GM18909 (cell line): ENCODE data around the gene C19orf44.
"Not testable (repeated sequence)": the region's sequence is repeated elsewhere in the genome, so short reads cannot be mapped to it uniquely, and the experiment has no call there.

Experiments
- ATAC-seq: cut with Tn5 transposase; IDR thresholded peaks from one replicate; pipeline ENCODE4 v1.9.1; 2021; ENCODE audit warnings: mild to moderate bottlenecking; ENCODE audit not compliant: unreplicated experiment, poor library complexity

C19orf44 gene

GRCh38 chr19:16466802-16467427, 29.3 kb upstream of the C19orf44 start:
- not testable (repeated sequence) for ATAC-seq

- no peak for ATAC-seq
These were observed 28.6 kb upstream of the C19orf44 start for GRCh38 chr19:16467581-16467980.

- ATAC-seq = no peak
These were observed 25.7 kb upstream of the C19orf44 start for GRCh38 chr19:16470541-16470910.

GRCh38 chr19:16470911-16471811, 25.0 kb upstream of the C19orf44 start:
- peak; percentile 17 for ATAC-seq

GRCh38 chr19:16472559-16472899, 23.7 kb upstream of the C19orf44 start:
- ATAC-seq = not testable (repeated sequence)

GRCh38 chr19:16472992-16473391, 23.2 kb upstream of the C19orf44 start:
- no peak for ATAC-seq

- no peak for ATAC-seq
These were observed 22.3 kb upstream of the C19orf44 start for GRCh38 chr19:16473875-16474392.

- no peak for ATAC-seq
These were observed 19.8 kb upstream of the C19orf44 start for GRCh38 chr19:16476401-16476800.

- ATAC-seq = no peak
These were observed 18.9 kb upstream of the C19orf44 start for GRCh38 chr19:16477311-16477710.

- ATAC-seq = no peak
These were observed 13.4 kb upstream of the C19orf44 start for GRCh38 chr19:16482745-16483144.

- ATAC-seq = not testable (repeated sequence)
These were observed 9.7 kb upstream of the C19orf44 start for GRCh38 chr19:16486476-16486875.

- ATAC-seq = no peak
These were observed 404 bp downstream of the C19orf44 start for GRCh38 chr19:16496613-16496983.

GRCh38 chr19:16497042-16497441, 848 bp downstream of the C19orf44 start:
- ATAC-seq = no peak

GRCh38 chr19:16497837-16498236, 1.6 kb downstream of the C19orf44 start:
- ATAC-seq = no peak

- ATAC-seq = no peak
These were observed 8.1 kb downstream of the C19orf44 start for GRCh38 chr19:16504271-16504670.

- ATAC-seq = not testable (repeated sequence)
These were observed 10.0 kb downstream of the C19orf44 start for GRCh38 chr19:16506161-16506560.

GRCh38 chr19:16506961-16507360, 10.8 kb downstream of the C19orf44 start:
- no peak for ATAC-seq

- ATAC-seq = no peak
These were observed 12.4 kb downstream of the C19orf44 start for GRCh38 chr19:16508546-16508945.

- no peak for ATAC-seq
These were observed 13.2 kb downstream of the C19orf44 start for GRCh38 chr19:16509141-16510061.

- not testable (repeated sequence) for ATAC-seq
These were observed 16.4 kb downstream of the C19orf44 start for GRCh38 chr19:16512611-16513010.
